K562 (cell line): ENCODE results near the gene ATP6V1F. TPM values are rescaled to one million over a fixed set of nuclear protein-coding genes. Genes with fewer than 3 reads are reported as not detected.

Experiments
- CTBP1 ChIP-seq: fragments of 450-650 bp; IDR thresholded peaks from 2 replicates; pipeline ENCODE4 v1.6.1; 2016; ENCODE audit warnings: borderline replicate concordance
- ELF4 ChIP-seq: fragments of 450-650 bp; formaldehyde crosslinking; IDR thresholded peaks from 2 replicates; pipeline ENCODE4 v1.4.0; 2022; ENCODE audit warnings: missing genetic modification characterization
- ETV6 ChIP-seq, 3 experiments: fragments of 150-350 bp in 1 of 3; sonication (generic) in 1 of 3; formaldehyde crosslinking in 1 of 3; IDR thresholded peaks; 2 replicates each; pipeline versions ENCODE4 v1.6.1 to v1.8.0; 2014 to 2022; ENCODE audit warnings: borderline replicate concordance in 2 of 3, low read depth in 2 of 3, antibody characterized with exemption in 1 of 3, low read length in 1 of 3, mild to moderate bottlenecking in 1 of 3, missing genetic modification reagents in 1 of 3
- JUND ChIP-seq, 2 experiments: IDR thresholded peaks; 2 replicates in 1 of 2; 3 replicates in 1 of 2; pipeline ENCODE4 v1.6.1; 2011; ENCODE audit warnings: borderline replicate concordance in 2 of 2, low read depth in 2 of 2, low read length in 2 of 2, improper control_type of control experiment in 1 of 2, missing biosample characterization in 1 of 2, missing genetic modification characterization in 1 of 2, missing genetic modification reagents in 1 of 2
- KAT2B ChIP-seq: IDR thresholded peaks from one replicate; pipeline ENCODE4 v1.6.1; 2012; ENCODE audit warnings: low read depth, mild to moderate bottlenecking, control low read depth, inconsistent platforms, low read length, moderate library complexity
- KLF1 ChIP-seq: fragments of 450-650 bp; IDR thresholded peaks from 2 replicates; pipeline ENCODE4 v1.6.1; 2016; ENCODE audit warnings: missing genetic modification characterization, missing compliant biosample characterization
- KLF16 ChIP-seq: IDR thresholded peaks from 2 replicates; pipeline ENCODE4 v1.6.1; 2016; ENCODE audit warnings: antibody characterized with exemption
- SMAD1 ChIP-seq: fragments of 150-350 bp; IDR thresholded peaks from 2 replicates; pipeline ENCODE4 v1.6.1; 2014; ENCODE audit warnings: low read length, low read depth; ENCODE audit not compliant: partially characterized antibody
- SRF ChIP-seq, 2 experiments: fragments of 250-450, 450-650 bp in 1 of 2; sonication (Bioruptor Pico) in 1 of 2; sonication (generic) in 1 of 2; formaldehyde crosslinking; IDR thresholded peaks; 2 replicates each; pipeline versions ENCODE4 v1.5.0 to v1.5.1; 2020 to 2022; ENCODE audit warnings: mild to moderate bottlenecking in 1 of 2, missing genetic modification reagents in 1 of 2
- ZNF212 ChIP-seq: fragments of 450-650 bp; formaldehyde crosslinking; IDR thresholded peaks from 2 replicates; pipeline ENCODE4 v1.4.0; 2020; ENCODE audit warnings: mild to moderate bottlenecking
- ZNF23 ChIP-seq: fragments of 250-450 bp; sonication (Bioruptor Pico); IDR thresholded peaks from 2 replicates; pipeline ENCODE4 v1.4.0; 2020; ENCODE audit warnings: mild to moderate bottlenecking
- ZNF830 ChIP-seq: fragments of 250-450 bp; sonication (Bioruptor Pico); IDR thresholded peaks from 2 replicates; pipeline ENCODE4 v1.5.0; 2021; ENCODE audit warnings: mild to moderate bottlenecking
- polyA plus RNA-seq, 8 experiments: library from polyadenylated mRNA; depleted of rRNA in 4 of 8; stranded (reverse) in 5 of 8; unstranded in 3 of 8; fragments of >200 nt; fragmentation: Nextera tagmentation in 2 of 8; fragmentation: Illumina TruSeq in 1 of 8; extraction: Ambion mirVana in 2 of 8; extraction: Trizol in 1 of 8; gene quantifications; 2 replicates each; pipeline versions ENCODE4 v1.2.1 to v1.2.3, GENCODE V29; 2011 to 2014; ENCODE audit warnings: inconsistent platforms in 1 of 8, missing spikeins in 1 of 8
- total RNA-seq, 7 experiments: library from RNA; depleted of rRNA in 6 of 7; stranded (reverse); fragments of >200 nt in 6 of 7; fragmentation: Illumina TruSeq in 2 of 7; extraction: Trizol in 2 of 7; gene quantifications; 2 replicates each; pipeline versions ENCODE4 v1.2.1 to v1.2.3, GENCODE V29; 2011 to 2021; ENCODE audit warnings: low replicate concordance in 1 of 7
- TF ChIP-seq, protein P1 (sequence below): fragments of 250-450 bp; sonication (Bioruptor Pico); IDR thresholded peaks from 2 replicates; pipeline ENCODE4 v1.4.0; 2020; ENCODE audit warnings: mild to moderate bottlenecking, moderate library complexity
- TF ChIP-seq, protein P2 (sequence below): fragments of 200-800 bp; sonication (Bioruptor generic); IDR thresholded peaks from 2 replicates; pipeline ENCODE4 v1.6.1; 2017; ENCODE audit warnings: missing genetic modification characterization, missing compliant biosample characterization
- TF ChIP-seq, protein P3 (sequence below), 3 experiments: fragments of 200-800 bp in 1 of 3; sonication (Bioruptor generic) in 1 of 3; sonication (generic) in 1 of 3; formaldehyde crosslinking in 1 of 3; IDR thresholded peaks; 2 replicates each; pipeline versions ENCODE4 v1.6.1 to v1.8.0; 2016 to 2022; ENCODE audit warnings: mild to moderate bottlenecking in 2 of 3, missing compliant biosample characterization in 2 of 3, missing genetic modification characterization in 2 of 3, missing genetic modification reagents in 1 of 3
- TF ChIP-seq, protein P4 (sequence below): fragments of 450-650 bp; IDR thresholded peaks from 2 replicates; pipeline ENCODE4 v1.6.1; 2014; ENCODE audit warnings: low read depth, mild to moderate bottlenecking, moderate library complexity, borderline replicate concordance

ATP6V1F gene
- total and polyA plus RNA-seq, 9 of the 15 experiments (the other 6 are each of a cell fraction or from before 2014, with no cell fraction given): 206 to 1,123 (median 542) TPM

- TF ChIP-seq, protein P1, sequence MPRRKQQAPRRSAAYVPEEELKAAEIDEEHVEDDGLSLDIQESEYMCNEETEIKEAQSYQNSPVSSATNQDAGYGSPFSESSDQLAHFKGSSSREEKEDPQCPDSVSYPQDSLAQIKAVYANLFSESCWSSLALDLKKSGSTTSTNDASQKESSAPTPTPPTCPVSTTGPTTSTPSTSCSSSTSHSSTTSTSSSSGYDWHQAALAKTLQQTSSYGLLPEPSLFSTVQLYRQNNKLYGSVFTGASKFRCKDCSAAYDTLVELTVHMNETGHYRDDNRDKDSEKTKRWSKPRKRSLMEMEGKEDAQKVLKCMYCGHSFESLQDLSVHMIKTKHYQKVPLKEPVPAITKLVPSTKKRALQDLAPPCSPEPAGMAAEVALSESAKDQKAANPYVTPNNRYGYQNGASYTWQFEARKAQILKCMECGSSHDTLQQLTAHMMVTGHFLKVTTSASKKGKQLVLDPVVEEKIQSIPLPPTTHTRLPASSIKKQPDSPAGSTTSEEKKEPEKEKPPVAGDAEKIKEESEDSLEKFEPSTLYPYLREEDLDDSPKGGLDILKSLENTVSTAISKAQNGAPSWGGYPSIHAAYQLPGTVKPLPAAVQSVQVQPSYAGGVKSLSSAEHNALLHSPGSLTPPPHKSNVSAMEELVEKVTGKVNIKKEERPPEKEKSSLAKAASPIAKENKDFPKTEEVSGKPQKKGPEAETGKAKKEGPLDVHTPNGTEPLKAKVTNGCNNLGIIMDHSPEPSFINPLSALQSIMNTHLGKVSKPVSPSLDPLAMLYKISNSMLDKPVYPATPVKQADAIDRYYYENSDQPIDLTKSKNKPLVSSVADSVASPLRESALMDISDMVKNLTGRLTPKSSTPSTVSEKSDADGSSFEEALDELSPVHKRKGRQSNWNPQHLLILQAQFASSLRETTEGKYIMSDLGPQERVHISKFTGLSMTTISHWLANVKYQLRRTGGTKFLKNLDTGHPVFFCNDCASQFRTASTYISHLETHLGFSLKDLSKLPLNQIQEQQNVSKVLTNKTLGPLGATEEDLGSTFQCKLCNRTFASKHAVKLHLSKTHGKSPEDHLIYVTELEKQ (CRISPR knock-in tag): 0 out of 2 replicates have a peak, but pooled peaks have one; percentile 53
- no peak for TF ChIP-seq ELF4 (CRISPR knock-in tag)
- no peak; the same call in 1 of the 2 replicates for TF ChIP-seq CTBP1
- peak; percentile 15 for TF ChIP-seq JUND (IDR thresholded peaks at IDR 0.05; ENCODE audit: borderline replicate concordance, low read depth, low read length)
- peak; percentile 25; the same call in 1 of the 3 replicates for TF ChIP-seq JUND (tag; IDR thresholded peaks at IDR 0.05; ENCODE audit: borderline replicate concordance, low read depth, low read length)
- TF ChIP-seq SRF (CRISPR knock-in tag; IDR thresholded peaks at IDR 0.05): peak in 1 of 2 experiments; percentile 73; a peak in 2 of 4 replicates
- TF ChIP-seq KLF16: no peak
- TF ChIP-seq, protein P2, sequence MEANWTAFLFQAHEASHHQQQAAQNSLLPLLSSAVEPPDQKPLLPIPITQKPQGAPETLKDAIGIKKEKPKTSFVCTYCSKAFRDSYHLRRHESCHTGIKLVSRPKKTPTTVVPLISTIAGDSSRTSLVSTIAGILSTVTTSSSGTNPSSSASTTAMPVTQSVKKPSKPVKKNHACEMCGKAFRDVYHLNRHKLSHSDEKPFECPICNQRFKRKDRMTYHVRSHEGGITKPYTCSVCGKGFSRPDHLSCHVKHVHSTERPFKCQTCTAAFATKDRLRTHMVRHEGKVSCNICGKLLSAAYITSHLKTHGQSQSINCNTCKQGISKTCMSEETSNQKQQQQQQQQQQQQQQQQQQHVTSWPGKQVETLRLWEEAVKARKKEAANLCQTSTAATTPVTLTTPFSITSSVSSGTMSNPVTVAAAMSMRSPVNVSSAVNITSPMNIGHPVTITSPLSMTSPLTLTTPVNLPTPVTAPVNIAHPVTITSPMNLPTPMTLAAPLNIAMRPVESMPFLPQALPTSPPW (CRISPR knock-in tag): peak; percentile 43; the same call in 1 of the 2 replicates
- 0 out of 2 replicates have a peak, but pooled peaks have one; percentile 37 for TF ChIP-seq ZNF23 (CRISPR knock-in tag)
- TF ChIP-seq SMAD1: peak; percentile 50
- TF ChIP-seq, protein P3, sequence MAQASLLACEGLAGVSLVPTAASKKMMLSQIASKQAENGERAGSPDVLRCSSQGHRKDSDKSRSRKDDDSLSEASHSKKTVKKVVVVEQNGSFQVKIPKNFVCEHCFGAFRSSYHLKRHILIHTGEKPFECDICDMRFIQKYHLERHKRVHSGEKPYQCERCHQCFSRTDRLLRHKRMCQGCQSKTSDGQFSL (CRISPR knock-in tag; IDR thresholded peaks at IDR 0.05): no peak
- TF ChIP-seq, protein P3 (tag; IDR thresholded peaks at IDR 0.05): no peak
- no peak for TF ChIP-seq KLF1 (tag)
- TF ChIP-seq, protein P4, sequence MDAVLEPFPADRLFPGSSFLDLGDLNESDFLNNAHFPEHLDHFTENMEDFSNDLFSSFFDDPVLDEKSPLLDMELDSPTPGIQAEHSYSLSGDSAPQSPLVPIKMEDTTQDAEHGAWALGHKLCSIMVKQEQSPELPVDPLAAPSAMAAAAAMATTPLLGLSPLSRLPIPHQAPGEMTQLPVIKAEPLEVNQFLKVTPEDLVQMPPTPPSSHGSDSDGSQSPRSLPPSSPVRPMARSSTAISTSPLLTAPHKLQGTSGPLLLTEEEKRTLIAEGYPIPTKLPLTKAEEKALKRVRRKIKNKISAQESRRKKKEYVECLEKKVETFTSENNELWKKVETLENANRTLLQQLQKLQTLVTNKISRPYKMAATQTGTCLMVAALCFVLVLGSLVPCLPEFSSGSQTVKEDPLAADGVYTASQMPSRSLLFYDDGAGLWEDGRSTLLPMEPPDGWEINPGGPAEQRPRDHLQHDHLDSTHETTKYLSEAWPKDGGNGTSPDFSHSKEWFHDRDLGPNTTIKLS: no peak
- no peak for TF ChIP-seq KAT2B
- TF ChIP-seq ZNF830: 0 out of 2 replicates have a peak, but pooled peaks have one; percentile 34
- TF ChIP-seq ZNF212 (CRISPR knock-in tag): peak; percentile 22; the same call in 1 of the 2 replicates
- 0 out of 4 replicates have a peak, but pooled peaks of 1 of the 2 experiments have one; percentile 45 for TF ChIP-seq ETV6 (IDR thresholded peaks at IDR 0.05; ENCODE audit: borderline replicate concordance in 1 of 2, low read depth in 2 of 2, low read length in 1 of 2)
- no peak for TF ChIP-seq ETV6 (CRISPR knock-in tag; IDR thresholded peaks at IDR 0.05; ENCODE audit: borderline replicate concordance)
Measured at GRCh38 chr7:128831178-128831993, 31.3 kb upstream of the ATP6V1F start (continued).
